Uterus (tissue), 2 donors: Measurements from ENCODE around the gene EDAR.

ENCODE experiments used
- POLR2A ChIP-seq, 2 donors: fragments of 450-650 bp; IDR thresholded peaks; one replicate each; pipeline ENCODE4 v1.6.1; 2016; ENCODE audit warnings: antibody characterized with exemption in 2 of 2, mild to moderate bottlenecking in 1 of 2, moderate library complexity in 1 of 2
- TF ChIP-seq, protein P1 (sequence below), 4 experiments: fragments of 200-600 bp in 2 of 4; fragments of 450-650 bp in 2 of 4; sonication (generic) in 2 of 4; IDR thresholded peaks; one replicate each; pipeline ENCODE4 v1.5.1; 2016 to 2019; ENCODE audit warnings: antibody characterized with exemption in 4 of 4, mild to moderate bottlenecking in 2 of 4, moderate library complexity in 1 of 4

GRCh38 chr2:108960006-108960405 is 29.0 kb downstream of the EDAR start:
- TF ChIP-seq, protein P1, sequence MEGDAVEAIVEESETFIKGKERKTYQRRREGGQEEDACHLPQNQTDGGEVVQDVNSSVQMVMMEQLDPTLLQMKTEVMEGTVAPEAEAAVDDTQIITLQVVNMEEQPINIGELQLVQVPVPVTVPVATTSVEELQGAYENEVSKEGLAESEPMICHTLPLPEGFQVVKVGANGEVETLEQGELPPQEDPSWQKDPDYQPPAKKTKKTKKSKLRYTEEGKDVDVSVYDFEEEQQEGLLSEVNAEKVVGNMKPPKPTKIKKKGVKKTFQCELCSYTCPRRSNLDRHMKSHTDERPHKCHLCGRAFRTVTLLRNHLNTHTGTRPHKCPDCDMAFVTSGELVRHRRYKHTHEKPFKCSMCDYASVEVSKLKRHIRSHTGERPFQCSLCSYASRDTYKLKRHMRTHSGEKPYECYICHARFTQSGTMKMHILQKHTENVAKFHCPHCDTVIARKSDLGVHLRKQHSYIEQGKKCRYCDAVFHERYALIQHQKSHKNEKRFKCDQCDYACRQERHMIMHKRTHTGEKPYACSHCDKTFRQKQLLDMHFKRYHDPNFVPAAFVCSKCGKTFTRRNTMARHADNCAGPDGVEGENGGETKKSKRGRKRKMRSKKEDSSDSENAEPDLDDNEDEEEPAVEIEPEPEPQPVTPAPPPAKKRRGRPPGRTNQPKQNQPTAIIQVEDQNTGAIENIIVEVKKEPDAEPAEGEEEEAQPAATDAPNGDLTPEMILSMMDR (IDR thresholded peaks at IDR 0.05) = no peak
- TF ChIP-seq POLR2A (IDR thresholded peaks at IDR 0.05) = no peak
